Aorta (tissue), 5 donors: ENCODE results near the gene POLN. TPM values are rescaled to one million over a fixed set of nuclear protein-coding genes. Genes with fewer than 3 reads are reported as not detected.

Experiments used
- ATAC-seq: fragments of 200-7000 bp; cut with Tn5 transposase; one replicate; pipeline ENCODE4 v1.9.1; 2022; ENCODE audit warnings: moderate library complexity; ENCODE audit not compliant: low FRiP score
- DNase-seq, 2 donors: peaks; one replicate each; pipeline ENCODE4 v3.0.0-alpha.2; 2020
- H3K27ac ChIP-seq, 2 donors: one replicate each; pipeline ENCODE4 v1.5.1; 2013; ENCODE audit warnings: low read length in 2 of 2, mild to moderate bottlenecking in 2 of 2, moderate library complexity in 2 of 2, control low read depth in 1 of 2, inconsistent platforms in 1 of 2, low read depth in 1 of 2
- H3K27me3 ChIP-seq, 2 donors: one replicate each; pipeline ENCODE4 v1.6.1; 2013; ENCODE audit warnings: control low read depth in 1 of 2, low read length in 1 of 2, mild to moderate bottlenecking in 1 of 2, moderate library complexity in 1 of 2; ENCODE audit not compliant: insufficient read depth in 2 of 2, control insufficient read depth in 1 of 2
- H3K36me3 ChIP-seq, 2 donors: one replicate each; pipeline ENCODE4 v1.6.1; 2013; ENCODE audit warnings: control low read depth in 1 of 2, low read length in 1 of 2, mild to moderate bottlenecking in 1 of 2; ENCODE audit not compliant: insufficient read depth in 2 of 2, control insufficient read depth in 1 of 2
- H3K4me1 ChIP-seq, 2 donors: one replicate each; pipeline ENCODE4 v1.6.1; 2013; ENCODE audit warnings: low read length in 2 of 2, control low read depth in 1 of 2, mild to moderate bottlenecking in 1 of 2, moderate library complexity in 1 of 2; ENCODE audit not compliant: insufficient read depth in 2 of 2, control insufficient read depth in 1 of 2
- H3K4me3 ChIP-seq, 2 donors: one replicate each; pipeline ENCODE4 v1.5.1; 2013; ENCODE audit warnings: low read length in 2 of 2, control low read depth in 1 of 2, mild to moderate bottlenecking in 1 of 2
- H3K9me3 ChIP-seq: one replicate; pipeline ENCODE4 v1.6.1; 2013; ENCODE audit warnings: mild to moderate bottlenecking, low read length; ENCODE audit not compliant: control insufficient read depth
- WGBS, 2 donors: extraction: QIAGEN DNeasy Blood & Tissue Kit; methylation state at CpG; one replicate each; pipeline ENCODE4 v1.1.7; 2013; 5-methylcytosine and 5-hydroxymethylcytosine counted together
- intact Hi-C, 2 donors: fragments of 100-400 bp; cut with DNase I; formaldehyde crosslinking; loops; one replicate each; pipeline versions ENCODE4 v1.14.2 to v1.15.0; 2022
- polyA plus RNA-seq, 2 donors: library from polyadenylated mRNA; stranded (reverse); fragments of 200-250 nt; gene quantifications; one replicate each; pipeline ENCODE4 v1.2.3, GENCODE V29; 2013
- total RNA-seq, 2 donors: library from RNA; stranded (reverse); fragmentation: NEBNext Ultra II Directional; extraction: Animal tissue kit (Norgen Biotek cat#: 25700); gene quantifications; one replicate each; pipeline ENCODE4 v1.2.1, GENCODE V29; 2021
- donor health status: healthy with polysubstance abuse.
- donor health status: Bipolar disorder and iron deficiency.
- donor health status: DM: no; HTN: no; CAD: no.
- donor health status: DM: no; HTN: no; CAD: no.
- donor health status: DM: yes; HTN: yes; CAD: no.

Gene POLN
- total and polyA plus RNA-seq, 4 donors, result 3.2 to 7.0 (median 6.6) TPM; not detected in 1

DNA sequence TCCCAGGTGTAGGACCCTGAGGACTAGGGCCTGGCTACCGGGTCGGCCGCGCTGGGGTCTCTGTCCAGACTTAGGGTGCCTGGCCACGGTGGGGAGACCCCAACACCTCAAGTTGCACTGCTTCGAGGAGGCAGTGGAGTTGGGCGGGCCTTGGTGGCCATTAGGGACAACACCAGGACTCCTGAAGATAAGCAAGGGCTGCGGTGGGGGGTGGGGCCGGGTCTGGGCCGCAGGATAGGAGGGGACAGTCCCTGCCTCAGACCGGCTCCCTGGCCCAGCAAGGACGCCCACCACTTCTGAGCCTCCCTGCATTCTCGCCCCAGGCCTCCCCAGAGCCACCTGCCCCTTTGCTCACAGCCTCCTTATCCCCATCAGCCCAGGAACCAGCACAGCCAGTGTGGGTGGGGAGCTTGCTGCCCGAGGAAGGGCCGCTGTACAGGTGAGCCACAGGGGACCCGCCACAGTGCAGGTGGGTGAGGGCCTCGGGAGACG lies 25.4 kb upstream of the POLN start:
- no peaks in the 10 kb centered on the region for H3K9me3 ChIP-seq
- no peaks in the 10 kb centered on the region for H3K36me3 ChIP-seq
- H3K4me3 ChIP-seq, result no peak overlapping the region
- H3K27ac ChIP-seq, result no peak overlapping the region
- H3K4me1 ChIP-seq, result no peaks in the 10 kb centered on the region
- intact Hi-C loops, result loop anchor here in 1 of 2 donors (10.0 kb wide), 1 partner anchor 147 kb away; the partner anchor contains the start of genes CFAP99 and ZFYVE28
- WGBS, 2 donors, result 90 to 92% methylated on average over 18 of the region's 18 CpGs
- no peak for ATAC-seq
- no peaks in the 10 kb centered on the region for H3K27me3 ChIP-seq
- DNase-seq, result no peak

DNA sequence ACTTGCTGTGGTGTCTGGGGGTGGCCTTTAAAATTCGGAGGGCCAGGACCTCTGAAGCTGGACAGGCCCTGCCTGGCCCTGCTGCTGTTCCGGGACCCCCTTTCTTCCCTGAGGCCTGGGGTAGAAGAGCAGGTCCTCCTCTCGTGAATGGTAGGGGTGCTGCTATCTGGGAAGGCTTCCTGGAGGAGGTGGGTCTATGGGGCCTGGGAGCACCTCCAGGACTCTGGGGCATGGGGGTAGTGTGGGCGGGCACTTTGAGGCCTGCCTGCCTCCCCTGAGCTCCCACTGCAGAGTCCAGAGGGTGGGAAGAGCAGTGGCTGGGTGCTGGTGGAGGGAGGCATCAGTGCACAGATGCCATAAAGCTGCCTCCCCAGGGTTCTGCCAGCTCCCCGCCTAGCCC lies 24.9 kb upstream of the POLN start:
- no peak for DNase-seq
- Histone ChIP-seq H3K27me3 (no peaks in the 10 kb centered on the region), H3K4me3 (no peak overlapping the region), H3K27ac (no peak overlapping the region), H3K36me3 (no peaks in the 10 kb centered on the region), H3K9me3 (no peaks in the 10 kb centered on the region), H3K4me1 (no peaks in the 10 kb centered on the region)
- intact Hi-C loops, result loop anchor here in 1 of 2 donors (10.0 kb wide), 1 partner anchor 148 kb away; the partner anchor contains the start of genes CFAP99 and ZFYVE28
- no peak for ATAC-seq
- 74 to 82% methylated on average over 5 of the region's 5 CpGs for WGBS, 2 donors

DNA sequence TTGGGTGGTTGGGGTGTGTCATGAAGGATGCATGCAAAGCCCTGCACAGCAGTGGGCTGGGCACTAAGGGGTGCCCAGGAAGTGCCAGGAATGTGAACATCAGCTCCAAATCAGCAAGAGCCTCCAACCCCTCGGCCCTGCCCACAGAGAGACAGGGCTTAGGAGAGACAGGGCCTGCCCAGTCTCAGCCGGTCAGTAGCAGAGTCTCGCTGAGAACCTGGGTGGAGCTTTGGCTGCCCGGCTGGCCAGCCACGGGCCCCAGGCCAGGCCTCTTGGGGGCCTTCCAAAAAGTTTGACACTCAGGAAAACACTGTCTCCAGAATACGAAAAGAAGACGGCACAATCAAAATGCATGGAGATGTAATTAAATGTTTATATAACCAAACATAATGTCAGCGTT lies 24.3 kb upstream of the POLN start:
- DNase-seq (peak; percentile 77 to 89), ATAC-seq (no peak)
- intact Hi-C loops, result loop anchor here in 1 of 2 donors (10.0 kb wide), 1 partner anchor 149 kb away; the partner anchor contains the start of genes CFAP99 and ZFYVE28
- H3K4me1 ChIP-seq, result no peaks in the 10 kb centered on the region
- WGBS, 2 donors, result 6 to 7% methylated on average over 8 of the region's 8 CpGs
- H3K9me3 ChIP-seq, result no peaks in the 10 kb centered on the region
- no peaks in the 10 kb centered on the region for H3K36me3 ChIP-seq
- H3K4me3 ChIP-seq, result no peak overlapping the region
- H3K27me3 ChIP-seq, result no peaks in the 10 kb centered on the region
- no peak overlapping the region for H3K27ac ChIP-seq

GRCh38 chr4:2265113-2266110 lies 23.5 kb upstream of the POLN start:
- WGBS, 2 donors, result 85 to 86% methylated on average over 19 of the region's 19 CpGs
- H3K4me1 ChIP-seq, result no peaks in the 10 kb centered on the region
- DNase-seq (peak; percentile 42 to 54), ATAC-seq (no peak)
- H3K36me3 ChIP-seq, result no peaks in the 10 kb centered on the region
- intact Hi-C loops, result loop anchor here in 1 of 2 donors (10.0 kb wide), 1 partner anchor 149 kb away; the partner anchor contains the start of genes CFAP99 and ZFYVE28
- H3K4me3 ChIP-seq, result no peak overlapping the region
- H3K27me3 ChIP-seq, result no peaks in the 10 kb centered on the region
- no peaks in the 10 kb centered on the region for H3K9me3 ChIP-seq
- H3K27ac ChIP-seq, result no peak overlapping the region

- ATAC-seq (no peak), DNase-seq (peak; percentile 45 to 65)
- no peaks in the 10 kb centered on the region for H3K27me3 ChIP-seq
- no peaks in the 10 kb centered on the region for H3K36me3 ChIP-seq
- intact Hi-C loops, result loop anchor here (5.0 to 10.0 kb wide), 2 partner anchors 150 to 153 kb away; partner anchors contain the start of genes CFAP99 (in 2 of the 2) and ZFYVE28 (in 2 of the 2)
- no peaks in the 10 kb centered on the region for H3K9me3 ChIP-seq
- no peaks in the 10 kb centered on the region for H3K4me1 ChIP-seq
- no peak overlapping the region for H3K27ac ChIP-seq
- 90 to 91% methylated on average over 6 of the region's 6 CpGs for WGBS, 2 donors
- H3K4me3 ChIP-seq, result no peak overlapping the region
Observed at GRCh38 chr4:2264481-2265041, 22.6 kb upstream of the POLN start.

GRCh38 chr4:2263926-2264321 lies 22.0 kb upstream of the POLN start:
- no peak overlapping the region for H3K4me3 ChIP-seq
- intact Hi-C loops, result loop anchor here (5.0 to 10.0 kb wide), 2 partner anchors 151 to 153 kb away; partner anchors contain the start of genes CFAP99 (in 2 of the 2) and ZFYVE28 (in 2 of the 2)
- H3K27me3 ChIP-seq, result no peaks in the 10 kb centered on the region
- 87 to 91% methylated on average over 6 of the region's 6 CpGs for WGBS, 2 donors
- peak; percentile 30 to 59 for DNase-seq
- no peaks in the 10 kb centered on the region for H3K9me3 ChIP-seq
- H3K4me1 ChIP-seq, result no peaks in the 10 kb centered on the region
- H3K36me3 ChIP-seq, result no peaks in the 10 kb centered on the region
- ATAC-seq, result no peak
- no peak overlapping the region for H3K27ac ChIP-seq

- Histone ChIP-seq H3K27me3 (no peaks in the 10 kb centered on the region), H3K4me1 (no peaks in the 10 kb centered on the region), H3K4me3 (peak overlapping the region in 1 of 2 donors; percentile 5), H3K36me3 (no peaks in the 10 kb centered on the region), H3K9me3 (no peaks in the 10 kb centered on the region), H3K27ac (peak overlapping the region in 1 of 2 donors; percentile 23)
- DNase-seq (no peak), ATAC-seq (no peak)
- WGBS, 2 donors, result 48 to 54% methylated on average over 12 to 13 of the region's 13 CpGs
- intact Hi-C loops, result loop anchor here (1.0 to 10.0 kb wide), 3 partner anchors 21 to 154 kb away; partner anchors contain the start of genes CFAP99 (in 2 of the 2), ZFYVE28 (in 2 of the 2), HAUS3 (in 1 of the 2) and POLN (in 1 of the 2)
Observed at GRCh38 chr4:2262944-2263250, 21.0 kb upstream of the POLN start.

DNA sequence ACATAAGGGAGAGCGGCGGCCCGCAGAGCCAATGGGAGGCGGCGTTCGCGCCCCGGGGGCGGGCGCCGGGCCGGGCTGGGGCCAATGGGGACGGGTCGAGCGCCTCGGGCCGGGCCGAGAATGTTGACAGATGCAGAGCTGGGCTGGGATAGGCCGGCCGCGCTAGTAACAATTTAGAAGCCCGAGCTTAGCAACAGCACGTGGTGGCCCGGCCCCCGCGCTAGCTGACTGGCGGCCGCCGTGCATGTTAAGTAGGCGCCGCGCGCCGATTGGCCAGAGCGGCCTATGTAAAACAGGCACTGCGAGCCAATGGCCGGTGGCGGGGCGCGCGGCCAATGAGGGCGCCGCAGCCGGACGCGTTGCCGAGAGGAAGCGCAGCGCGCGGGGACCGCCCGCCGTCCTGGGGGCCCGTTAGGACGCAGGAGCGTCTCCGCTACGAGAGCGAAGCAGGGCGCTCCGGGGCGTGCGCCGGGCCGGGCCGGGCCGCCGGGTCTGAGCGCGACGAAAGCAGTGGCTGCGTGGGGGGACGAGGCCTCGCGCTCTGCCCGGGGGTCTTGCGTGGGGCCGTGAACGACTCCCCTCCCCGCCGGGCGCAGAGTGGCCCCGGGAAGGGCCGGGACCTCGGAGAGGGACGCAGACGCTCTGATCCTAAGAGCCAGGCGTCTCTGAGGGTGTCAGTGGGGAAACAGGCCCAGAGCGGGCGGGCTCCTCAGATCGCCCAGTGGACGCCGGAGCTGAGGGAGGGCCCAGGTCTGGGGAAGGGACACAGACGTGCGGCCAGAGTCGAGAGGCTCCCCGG lies 20.4 kb upstream of the POLN start:
- peak; percentile 96 for ATAC-seq
- intact Hi-C loops, result loop anchor here (1.0 to 10.0 kb wide), 3 partner anchors 20 to 155 kb away; partner anchors contain the start of genes CFAP99 (in 2 of the 2), ZFYVE28 (in 2 of the 2), HAUS3 (in 1 of the 2) and POLN (in 1 of the 2)

More for the DNA sequence above, 20.4 kb upstream of the POLN start:
- Histone ChIP-seq H3K4me3 (peak overlapping the region; percentile 43 to 81), H3K36me3 (no peaks in the 10 kb centered on the region), H3K4me1 (no peaks in the 10 kb centered on the region), H3K27me3 (no peaks in the 10 kb centered on the region), H3K27ac (peak overlapping the region in 1 of 2 donors; percentile 23), H3K9me3 (no peaks in the 10 kb centered on the region)
- DNase-seq, result peak; percentile 100
- WGBS, 2 donors, result 0 to 1% methylated on average over 97 to 98 of the region's 98 CpGs
